Spinal cord (tissue), 10 donors: Measurements from ENCODE around the gene BCL2. TPM values are rescaled to one million over a fixed set of nuclear protein-coding genes. Genes with fewer than 3 reads are reported as not detected.

Experiments used
- DNase-seq, 6 donors: peaks; one replicate each; pipeline versions ENCODE4 v3.0.0 to v3.0.0-alpha.2; 2013 to 2015; ENCODE audit warnings: low spot score in 6 of 6, low read depth in 4 of 6
- H3K27ac ChIP-seq: one replicate; pipeline ENCODE4 v1.5.1; 2013; ENCODE audit warnings: low read depth, low read length, control low read depth
- H3K27me3 ChIP-seq: one replicate; pipeline ENCODE4 v1.6.1; 2013; ENCODE audit warnings: low read length; ENCODE audit not compliant: control insufficient read depth, insufficient read depth
- H3K36me3 ChIP-seq: one replicate; pipeline ENCODE4 v1.6.1; 2013; ENCODE audit warnings: low read length; ENCODE audit not compliant: control insufficient read depth, insufficient read depth
- H3K4me1 ChIP-seq: one replicate; pipeline ENCODE4 v1.6.1; 2013; ENCODE audit warnings: low read length; ENCODE audit not compliant: control insufficient read depth, insufficient read depth
- H3K4me3 ChIP-seq: one replicate; pipeline ENCODE4 v1.5.1; 2013; ENCODE audit warnings: low read depth, low read length, control low read depth
- H3K9me3 ChIP-seq: one replicate; pipeline ENCODE4 v1.6.1; 2013; ENCODE audit warnings: low read length; ENCODE audit not compliant: control insufficient read depth, insufficient read depth
- WGBS: methylation state at CpG from one replicate; pipeline ENCODE4 v1.1.5; 2013; ENCODE audit warnings: missing lambda C conversion rate; ENCODE audit not compliant: insufficient coverage; 5-methylcytosine and 5-hydroxymethylcytosine counted together
- polyA plus RNA-seq, 2 donors: library from polyadenylated mRNA; unstranded; fragments of 120-200 nt; gene quantifications; one replicate each; pipeline ENCODE4 v1.2.1, GENCODE V29; 2013; ENCODE audit not compliant: insufficient read length in 2 of 2
- total RNA-seq, 2 donors: library from RNA; depleted of rRNA in 1 of 2; stranded (reverse); fragments of 120-200 nt in 1 of 2; fragments of >200 nt in 1 of 2; gene quantifications; one replicate each; pipeline versions ENCODE4 v1.2.3 to v1.2.4, GENCODE V29; 2013 to 2014
- donor health status: healthy.

BCL2 gene
- total and polyA plus RNA-seq, 4 donors = 14.4 to 34.4 (median 23.7) TPM

GRCh38 chr18:63253428-63254372 is 65.9 kb downstream of the BCL2 start:
- WGBS = no CpG with 5 or more reads among the region's 10 CpGs
- no peak for DNase-seq
- H3K36me3 ChIP-seq = no peaks in the 10 kb centered on the region

DNA sequence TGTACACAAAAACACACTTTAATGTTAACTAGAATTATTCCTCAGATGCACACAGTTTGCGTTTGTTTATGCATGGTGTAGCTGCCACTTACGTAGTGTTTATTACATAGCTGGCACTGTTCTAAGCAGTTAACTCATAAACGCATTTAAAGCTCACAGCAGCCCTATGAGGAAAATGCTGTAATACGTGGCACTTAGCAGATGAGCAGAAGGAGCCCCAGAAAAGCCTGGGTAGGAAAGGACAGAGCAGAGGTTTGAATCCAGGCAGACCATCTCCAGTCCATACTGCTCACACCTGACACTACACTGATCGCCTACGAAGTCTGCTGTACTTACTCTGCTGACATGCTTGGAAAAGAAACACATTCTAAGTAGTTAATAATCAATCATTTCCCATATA is 66.6 kb downstream of the BCL2 start:
- no peaks in the 10 kb centered on the region for H3K36me3 ChIP-seq
- H3K4me3 ChIP-seq = no peak overlapping the region
- 38% methylated on average over 2 of the region's 6 CpGs for WGBS
- no peaks in the 10 kb centered on the region for H3K9me3 ChIP-seq
- H3K27me3 ChIP-seq = no peaks in the 10 kb centered on the region
- DNase-seq = peak in 1 of 6 donors; percentile 74
- no peaks in the 10 kb centered on the region for H3K4me1 ChIP-seq
- no peak overlapping the region for H3K27ac ChIP-seq

More at GRCh38 chr18:63253428-63254372, 65.9 kb downstream of the BCL2 start:
- Histone ChIP-seq H3K9me3 (no peaks in the 10 kb centered on the region), H3K27me3 (no peaks in the 10 kb centered on the region), H3K27ac (peak overlapping the region; percentile 21), H3K4me1 (peaks cover 3% of the 10 kb centered on the region), H3K4me3 (no peak overlapping the region)

- 40% methylated on average over 1 of the region's 7 CpGs for WGBS
Measured at GRCh38 chr18:63249771-63250170, 69.8 kb downstream of the BCL2 start.

GRCh38 chr18:63247926-63248325 is 71.6 kb downstream of the BCL2 start:
- Histone ChIP-seq H3K36me3 (no peaks in the 10 kb centered on the region), H3K4me1 (peaks cover 3% of the 10 kb centered on the region), H3K27ac (no peak overlapping the region), H3K9me3 (no peaks in the 10 kb centered on the region), H3K4me3 (no peak overlapping the region), H3K27me3 (no peaks in the 10 kb centered on the region)
- whole genome bisulfite sequencing = 63% methylated on average over 3 of the region's 4 CpGs
- no peak for DNase-seq

More at GRCh38 chr18:63249771-63250170, 69.8 kb downstream of the BCL2 start:
- H3K27me3 ChIP-seq = no peaks in the 10 kb centered on the region
- H3K4me1 ChIP-seq = peaks cover 3% of the 10 kb centered on the region
- H3K9me3 ChIP-seq = no peaks in the 10 kb centered on the region
- H3K27ac ChIP-seq = no peak overlapping the region
- H3K36me3 ChIP-seq = no peaks in the 10 kb centered on the region
- peak in 1 of 6 donors; percentile 18 for DNase-seq
- H3K4me3 ChIP-seq = no peak overlapping the region

- no peak for DNase-seq
- Histone ChIP-seq H3K4me1 (peaks cover 3% of the 10 kb centered on the region), H3K36me3 (no peaks in the 10 kb centered on the region), H3K27ac (no peak overlapping the region), H3K4me3 (no peak overlapping the region), H3K9me3 (no peaks in the 10 kb centered on the region), H3K27me3 (no peaks in the 10 kb centered on the region)
- whole genome bisulfite sequencing = no CpG with 5 or more reads among the region's 4 CpGs
Measured at GRCh38 chr18:63247506-63247905, 72.1 kb downstream of the BCL2 start.

GRCh38 chr18:63245600-63245999 is 74.0 kb downstream of the BCL2 start:
- peaks cover 3% of the 10 kb centered on the region for H3K4me1 ChIP-seq
- H3K9me3 ChIP-seq = no peaks in the 10 kb centered on the region
- no CpG with 5 or more reads among the region's 3 CpGs for WGBS
- no peak for DNase-seq
- no peak overlapping the region for H3K4me3 ChIP-seq
- no peaks in the 10 kb centered on the region for H3K36me3 ChIP-seq
- no peaks in the 10 kb centered on the region for H3K27me3 ChIP-seq
- no peak overlapping the region for H3K27ac ChIP-seq

GRCh38 chr18:63244607-63245006 is 75.0 kb downstream of the BCL2 start:
- no peak overlapping the region for H3K27ac ChIP-seq
- DNase-seq = no peak
- H3K9me3 ChIP-seq = no peaks in the 10 kb centered on the region
- WGBS = 71% methylated on average over 6 of the region's 6 CpGs
- no peaks in the 10 kb centered on the region for H3K27me3 ChIP-seq
- H3K36me3 ChIP-seq = no peaks in the 10 kb centered on the region
- peaks cover 8% of the 10 kb centered on the region for H3K4me1 ChIP-seq
- no peak overlapping the region for H3K4me3 ChIP-seq

GRCh38 chr18:63241760-63242159 is 77.8 kb downstream of the BCL2 start:
- no peaks in the 10 kb centered on the region for H3K9me3 ChIP-seq
- 70% methylated on average over 2 of the region's 7 CpGs for WGBS
- DNase-seq = no peak
- H3K27me3 ChIP-seq = no peaks in the 10 kb centered on the region
- H3K27ac ChIP-seq = no peak overlapping the region
- H3K4me1 ChIP-seq = peaks cover 22% of the 10 kb centered on the region
- no peak overlapping the region for H3K4me3 ChIP-seq
- no peaks in the 10 kb centered on the region for H3K36me3 ChIP-seq

- H3K27me3 ChIP-seq = no peaks in the 10 kb centered on the region
Measured at GRCh38 chr18:63241317-63241712, 78.3 kb downstream of the BCL2 start.

More at GRCh38 chr18:63241317-63241712, 78.3 kb downstream of the BCL2 start:
- no peak overlapping the region for H3K4me3 ChIP-seq
- no peak for DNase-seq
- H3K9me3 ChIP-seq = no peaks in the 10 kb centered on the region
- no peak overlapping the region for H3K27ac ChIP-seq
- WGBS = 86% methylated on average over 1 of the region's 3 CpGs
- H3K36me3 ChIP-seq = no peaks in the 10 kb centered on the region
- peaks cover 22% of the 10 kb centered on the region for H3K4me1 ChIP-seq
